Loucy (cell line): ENCODE data around the gene HELB.

Experiments used
- CTCF ChIP-seq: fragments of 200-600 bp; sonication (generic); conservative IDR thresholded peaks from 2 replicates; pipeline ENCODE4 v1.5.1; 2014; ENCODE audit warnings: mild to moderate bottlenecking, antibody characterized with exemption, low read length
- EZH2phosphoT487 ChIP-seq: fragments of 200-600 bp; IDR thresholded peaks from 2 replicates; pipeline ENCODE4 v1.6.1; 2018; ENCODE audit warnings: antibody characterized with exemption, mild to moderate bottlenecking, moderate library complexity, borderline replicate concordance

- no peak for TF ChIP-seq EZH2phosphoT487
- no peak for TF ChIP-seq CTCF
Measured at GRCh38 chr12:66301944-66302826, at the start of gene HELB.
